K562 (cell line): ENCODE measurements around the gene DNASE1L3. TPM values are rescaled to one million over a fixed set of nuclear protein-coding genes. Genes with fewer than 3 reads are reported as not detected.

ENCODE experiments used
- CEBPG ChIP-seq, 3 experiments: fragments of 200-800 bp in 1 of 3; sonication (Bioruptor generic) in 1 of 3; sonication (generic) in 1 of 3; formaldehyde crosslinking in 1 of 3; IDR thresholded peaks in 2 of 3; conservative IDR thresholded peaks in 1 of 3; 2 replicates each; pipeline versions ENCODE4 v1.6.1 to v1.8.0; 2016 to 2022; ENCODE audit warnings: missing compliant biosample characterization in 2 of 3, missing genetic modification characterization in 2 of 3, mild to moderate bottlenecking in 1 of 3, missing genetic modification reagents in 1 of 3
- GATAD2A ChIP-seq: fragments of 450-650 bp; IDR thresholded peaks from 2 replicates; pipeline ENCODE4 v1.6.1; 2017
- NRF1 ChIP-seq, 2 experiments: fragments of 450-650 bp; IDR thresholded peaks in 1 of 2; conservative IDR thresholded peaks in 1 of 2; 2 replicates each; pipeline ENCODE4 v1.6.1; 2014; ENCODE audit warnings: mild to moderate bottlenecking in 2 of 2
- SMARCA4 ChIP-seq: fragments of 450-650 bp; IDR thresholded peaks from 2 replicates; pipeline ENCODE4 v1.6.1; 2016
- SMARCC2 ChIP-seq: fragments of 450-650 bp; IDR thresholded peaks from 2 replicates; pipeline ENCODE4 v1.6.1; 2017; ENCODE audit warnings: antibody characterized with exemption, moderate library complexity, mild to moderate bottlenecking, low read depth
- ZNF133 ChIP-seq: fragments of 250-450 bp; sonication (Bioruptor Pico); IDR thresholded peaks from 2 replicates; pipeline ENCODE4 v1.4.0; 2020; ENCODE audit warnings: mild to moderate bottlenecking
- ZNF764 ChIP-seq: fragments of 250-450 bp; sonication (Bioruptor Pico); IDR thresholded peaks from 2 replicates; pipeline ENCODE4 v1.4.0; 2020; ENCODE audit warnings: low read depth, mild to moderate bottlenecking, moderate library complexity
- polyA plus RNA-seq, 8 experiments: library from polyadenylated mRNA; depleted of rRNA in 4 of 8; stranded (reverse) in 5 of 8; unstranded in 3 of 8; fragments of >200 nt; fragmentation: Nextera tagmentation in 2 of 8; fragmentation: Illumina TruSeq in 1 of 8; extraction: Ambion mirVana in 2 of 8; extraction: Trizol in 1 of 8; gene quantifications; 2 replicates each; pipeline versions ENCODE4 v1.2.1 to v1.2.3, GENCODE V29; 2011 to 2014; ENCODE audit warnings: inconsistent platforms in 1 of 8, missing spikeins in 1 of 8
- total RNA-seq, 7 experiments: library from RNA; depleted of rRNA in 6 of 7; stranded (reverse); fragments of >200 nt in 6 of 7; fragmentation: Illumina TruSeq in 2 of 7; extraction: Trizol in 2 of 7; gene quantifications; 2 replicates each; pipeline versions ENCODE4 v1.2.1 to v1.2.3, GENCODE V29; 2011 to 2021; ENCODE audit warnings: low replicate concordance in 1 of 7
- TF ChIP-seq, protein P1 (sequence below): fragments of 450-650 bp; IDR thresholded peaks from 2 replicates; pipeline ENCODE4 v1.6.1; 2017; ENCODE audit warnings: antibody characterized with exemption, mild to moderate bottlenecking
- TF ChIP-seq, protein P2 (sequence below): fragments of 250-450 bp; sonication (Bioruptor Pico); IDR thresholded peaks from 2 replicates; pipeline ENCODE4 v1.9.0; 2021; ENCODE audit warnings: mild to moderate bottlenecking, inconsistent platforms
- TF ChIP-seq, protein P3 (sequence below), 3 experiments: IDR thresholded peaks in 2 of 3; conservative IDR thresholded peaks in 1 of 3; 2 replicates each; pipeline ENCODE4 v1.5.1; 2011 to 2012; ENCODE audit warnings: low read length in 3 of 3, mild to moderate bottlenecking in 3 of 3, control low read depth in 2 of 3, improper control_type of control experiment in 1 of 3, inconsistent platforms in 1 of 3, low read depth in 1 of 3, mixed read lengths in 1 of 3, moderate library complexity in 1 of 3; ENCODE audit not compliant: insufficient read depth in 2 of 3

DNASE1L3 gene
- total and polyA plus RNA-seq, 9 of the 15 experiments (the other 6 are each of a cell fraction or from before 2014, with no cell fraction given), result 0.06 TPM; not detected in 8

DNA sequence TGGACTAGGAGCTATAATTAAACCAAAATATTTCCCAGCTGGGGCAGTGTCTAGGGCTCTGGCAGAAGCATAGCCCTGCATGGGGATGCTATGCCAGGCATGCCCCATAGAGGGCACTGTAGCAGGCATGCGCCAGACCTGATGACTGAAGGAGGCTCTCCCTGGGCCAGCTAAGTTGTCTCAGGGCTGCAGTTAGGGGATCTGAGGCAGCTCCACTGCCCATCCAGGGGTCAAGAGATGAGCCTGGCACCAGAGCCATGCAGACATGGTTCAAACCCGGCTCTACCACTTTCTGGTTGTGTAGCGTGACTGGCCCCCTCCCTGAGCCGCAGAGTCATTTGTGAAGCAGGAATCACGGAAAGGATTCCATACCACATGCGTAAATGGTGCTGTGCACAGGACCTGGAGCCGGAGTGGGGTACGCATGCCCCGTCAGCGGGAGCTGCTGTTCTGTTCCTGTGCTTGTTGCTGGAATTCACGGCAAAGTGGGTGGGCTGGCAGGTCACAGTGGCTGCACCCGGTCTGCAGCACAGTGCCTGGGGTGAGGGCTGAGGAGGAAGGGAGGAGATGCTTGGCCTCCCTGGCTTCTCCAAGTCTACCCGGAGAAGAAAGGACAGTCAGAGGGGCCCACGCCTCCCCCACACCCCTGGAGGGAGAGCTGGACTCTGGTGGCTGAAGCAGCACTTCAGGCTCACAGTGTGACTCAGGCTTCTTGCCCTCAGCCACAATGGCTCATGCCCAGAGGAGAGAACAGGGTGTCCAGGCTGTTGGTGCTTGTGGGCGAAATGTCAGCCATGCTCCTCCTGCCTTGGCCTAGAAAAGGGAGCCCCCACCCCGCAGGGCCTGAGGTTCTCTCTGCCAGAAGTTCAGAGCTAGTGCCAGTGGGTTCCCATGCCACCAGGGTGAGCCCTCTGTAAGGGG lies 43.1 kb downstream of the DNASE1L3 start (continued):
- TF ChIP-seq, protein P1, sequence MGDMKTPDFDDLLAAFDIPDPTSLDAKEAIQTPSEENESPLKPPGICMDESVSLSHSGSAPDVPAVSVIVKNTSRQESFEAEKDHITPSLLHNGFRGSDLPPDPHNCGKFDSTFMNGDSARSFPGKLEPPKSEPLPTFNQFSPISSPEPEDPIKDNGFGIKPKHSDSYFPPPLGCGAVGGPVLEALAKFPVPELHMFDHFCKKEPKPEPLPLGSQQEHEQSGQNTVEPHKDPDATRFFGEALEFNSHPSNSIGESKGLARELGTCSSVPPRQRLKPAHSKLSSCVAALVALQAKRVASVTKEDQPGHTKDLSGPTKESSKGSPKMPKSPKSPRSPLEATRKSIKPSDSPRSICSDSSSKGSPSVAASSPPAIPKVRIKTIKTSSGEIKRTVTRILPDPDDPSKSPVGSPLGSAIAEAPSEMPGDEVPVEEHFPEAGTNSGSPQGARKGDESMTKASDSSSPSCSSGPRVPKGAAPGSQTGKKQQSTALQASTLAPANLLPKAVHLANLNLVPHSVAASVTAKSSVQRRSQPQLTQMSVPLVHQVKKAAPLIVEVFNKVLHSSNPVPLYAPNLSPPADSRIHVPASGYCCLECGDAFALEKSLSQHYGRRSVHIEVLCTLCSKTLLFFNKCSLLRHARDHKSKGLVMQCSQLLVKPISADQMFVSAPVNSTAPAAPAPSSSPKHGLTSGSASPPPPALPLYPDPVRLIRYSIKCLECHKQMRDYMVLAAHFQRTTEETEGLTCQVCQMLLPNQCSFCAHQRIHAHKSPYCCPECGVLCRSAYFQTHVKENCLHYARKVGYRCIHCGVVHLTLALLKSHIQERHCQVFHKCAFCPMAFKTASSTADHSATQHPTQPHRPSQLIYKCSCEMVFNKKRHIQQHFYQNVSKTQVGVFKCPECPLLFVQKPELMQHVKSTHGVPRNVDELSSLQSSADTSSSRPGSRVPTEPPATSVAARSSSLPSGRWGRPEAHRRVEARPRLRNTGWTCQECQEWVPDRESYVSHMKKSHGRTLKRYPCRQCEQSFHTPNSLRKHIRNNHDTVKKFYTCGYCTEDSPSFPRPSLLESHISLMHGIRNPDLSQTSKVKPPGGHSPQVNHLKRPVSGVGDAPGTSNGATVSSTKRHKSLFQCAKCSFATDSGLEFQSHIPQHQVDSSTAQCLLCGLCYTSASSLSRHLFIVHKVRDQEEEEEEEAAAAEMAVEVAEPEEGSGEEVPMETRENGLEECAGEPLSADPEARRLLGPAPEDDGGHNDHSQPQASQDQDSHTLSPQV, result peak; percentile 23; the same call in 1 of the 2 replicates
- TF ChIP-seq ZNF133 (CRISPR knock-in tag) (no peak), SMARCA4 (no peak), ZNF764 (peak; percentile 98), NRF1 (conservative IDR thresholded peaks at IDR 0.05 in 1 of 2, IDR thresholded peaks at IDR 0.05 in 1 of 2) (peak; percentile 57 to 67), GATAD2A (no peak), SMARCC2 (no peak), CEBPG (CRISPR knock-in tag; IDR thresholded peaks at IDR 0.05) (no peak), CEBPG (tag; conservative IDR thresholded peaks at IDR 0.05 in 1 of 2, IDR thresholded peaks at IDR 0.05 in 1 of 2) (no peak)
- TF ChIP-seq, protein P2, sequence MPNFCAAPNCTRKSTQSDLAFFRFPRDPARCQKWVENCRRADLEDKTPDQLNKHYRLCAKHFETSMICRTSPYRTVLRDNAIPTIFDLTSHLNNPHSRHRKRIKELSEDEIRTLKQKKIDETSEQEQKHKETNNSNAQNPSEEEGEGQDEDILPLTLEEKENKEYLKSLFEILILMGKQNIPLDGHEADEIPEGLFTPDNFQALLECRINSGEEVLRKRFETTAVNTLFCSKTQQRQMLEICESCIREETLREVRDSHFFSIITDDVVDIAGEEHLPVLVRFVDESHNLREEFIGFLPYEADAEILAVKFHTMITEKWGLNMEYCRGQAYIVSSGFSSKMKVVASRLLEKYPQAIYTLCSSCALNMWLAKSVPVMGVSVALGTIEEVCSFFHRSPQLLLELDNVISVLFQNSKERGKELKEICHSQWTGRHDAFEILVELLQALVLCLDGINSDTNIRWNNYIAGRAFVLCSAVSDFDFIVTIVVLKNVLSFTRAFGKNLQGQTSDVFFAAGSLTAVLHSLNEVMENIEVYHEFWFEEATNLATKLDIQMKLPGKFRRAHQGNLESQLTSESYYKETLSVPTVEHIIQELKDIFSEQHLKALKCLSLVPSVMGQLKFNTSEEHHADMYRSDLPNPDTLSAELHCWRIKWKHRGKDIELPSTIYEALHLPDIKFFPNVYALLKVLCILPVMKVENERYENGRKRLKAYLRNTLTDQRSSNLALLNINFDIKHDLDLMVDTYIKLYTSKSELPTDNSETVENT (CRISPR knock-in tag), result no peak
- TF ChIP-seq, protein P3, sequence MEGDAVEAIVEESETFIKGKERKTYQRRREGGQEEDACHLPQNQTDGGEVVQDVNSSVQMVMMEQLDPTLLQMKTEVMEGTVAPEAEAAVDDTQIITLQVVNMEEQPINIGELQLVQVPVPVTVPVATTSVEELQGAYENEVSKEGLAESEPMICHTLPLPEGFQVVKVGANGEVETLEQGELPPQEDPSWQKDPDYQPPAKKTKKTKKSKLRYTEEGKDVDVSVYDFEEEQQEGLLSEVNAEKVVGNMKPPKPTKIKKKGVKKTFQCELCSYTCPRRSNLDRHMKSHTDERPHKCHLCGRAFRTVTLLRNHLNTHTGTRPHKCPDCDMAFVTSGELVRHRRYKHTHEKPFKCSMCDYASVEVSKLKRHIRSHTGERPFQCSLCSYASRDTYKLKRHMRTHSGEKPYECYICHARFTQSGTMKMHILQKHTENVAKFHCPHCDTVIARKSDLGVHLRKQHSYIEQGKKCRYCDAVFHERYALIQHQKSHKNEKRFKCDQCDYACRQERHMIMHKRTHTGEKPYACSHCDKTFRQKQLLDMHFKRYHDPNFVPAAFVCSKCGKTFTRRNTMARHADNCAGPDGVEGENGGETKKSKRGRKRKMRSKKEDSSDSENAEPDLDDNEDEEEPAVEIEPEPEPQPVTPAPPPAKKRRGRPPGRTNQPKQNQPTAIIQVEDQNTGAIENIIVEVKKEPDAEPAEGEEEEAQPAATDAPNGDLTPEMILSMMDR (IDR thresholded peaks at IDR 0.05 in 2 of 3, conservative IDR thresholded peaks at IDR 0.05 in 1 of 3; ENCODE audit: insufficient read depth in 2 of 3, low read depth in 1 of 3, low read length in 3 of 3), result peak; percentile 73 to 84 (median 78)
